ENCODE results near the gene OSBPL2. TPM values are rescaled to one million over a fixed set of nuclear protein-coding genes. Genes with fewer than 3 reads are reported as not detected.

OSBPL2 gene
- total and polyA plus RNA-seq, 10 donors, result 9.2 to 81.7 (median 48.4) TPM

- no peaks in the 10 kb centered on the region for H3K27me3 ChIP-seq (replicated peaks in 1 of 7)
- H3K9me3 ChIP-seq, result no peaks in the 10 kb centered on the region
- intact Hi-C loops (cut with DNase I; ENCODE audit: low total_unique reads), result no loop called here
- 78 to 93% (median 87%) methylated on average over 6 of the region's 6 CpGs for WGBS, 5 donors
- H3K27ac ChIP-seq, result no peak overlapping the region
- peaks cover 9 to 96% (median 70%) of the 10 kb centered on the region in 6 donors for H3K36me3 ChIP-seq
- no peak for DNase-seq
- peaks cover 0 to 24% (median 11%) of the 10 kb centered on the region in 6 donors for H3K4me1 ChIP-seq
- TF ChIP-seq POLR2AphosphoS5 (IDR thresholded peaks at IDR 0.05) (no peak), CTCF (IDR thresholded peaks at IDR 0.05 in 8 of 11, conservative IDR thresholded peaks at IDR 0.05 in 3 of 11) (no peak), POLR2A (IDR thresholded peaks at IDR 0.05) (no peak)
- no peak overlapping the region for H3K4me3 ChIP-seq
These were observed 38.1 kb downstream of the OSBPL2 start for GRCh38 chr20:62276439-62276838.

GRCh38 chr20:62277253-62277652 lies 38.9 kb downstream of the OSBPL2 start:
- intact Hi-C loops (cut with DNase I; ENCODE audit: low total_unique reads), result no loop called here
- peaks cover 6 to 96% (median 70%) of the 10 kb centered on the region in 6 donors for H3K36me3 ChIP-seq
- no peak for TF ChIP-seq POLR2A (IDR thresholded peaks at IDR 0.05)
- TF ChIP-seq CTCF (IDR thresholded peaks at IDR 0.05 in 8 of 11, conservative IDR thresholded peaks at IDR 0.05 in 3 of 11), result no peak
- TF ChIP-seq POLR2AphosphoS5 (IDR thresholded peaks at IDR 0.05), result peak in 1 of 3 donors; percentile 41
- no peak for DNase-seq
- 78 to 83% (median 82%) methylated on average over 13 of the region's 13 CpGs for WGBS, 5 donors
- H3K9me3 ChIP-seq, result no peaks in the 10 kb centered on the region
- H3K4me3 ChIP-seq, result no peak overlapping the region
- no peak overlapping the region for H3K27ac ChIP-seq
- peaks cover 0 to 24% (median 11%) of the 10 kb centered on the region in 6 donors for H3K4me1 ChIP-seq
- no peaks in the 10 kb centered on the region for H3K27me3 ChIP-seq (replicated peaks in 1 of 7)

DNA sequence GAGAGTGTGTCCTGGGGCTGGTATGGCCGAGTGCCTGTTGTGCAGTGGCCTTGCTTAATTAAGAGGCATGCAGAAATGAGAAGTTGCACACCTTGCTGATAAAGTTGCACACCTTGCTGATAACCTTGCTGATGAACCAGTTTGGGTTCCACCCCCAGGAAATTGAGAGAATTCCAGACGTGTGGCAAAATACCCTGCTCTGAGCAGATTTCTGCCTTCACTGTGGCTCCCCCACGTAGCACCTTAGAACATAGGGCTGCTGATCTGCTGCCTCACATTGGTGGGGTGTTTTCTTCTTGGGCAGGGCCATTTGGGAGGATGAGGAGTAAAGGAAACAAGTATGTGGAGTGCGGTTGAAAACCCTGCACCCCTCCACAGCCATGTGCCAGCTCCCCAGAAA lies 42.0 kb downstream of the OSBPL2 start:
- no peaks in the 10 kb centered on the region for H3K27me3 ChIP-seq (replicated peaks in 1 of 7)
- intact Hi-C loops (cut with DNase I; ENCODE audit: low total_unique reads), result no loop called here
- no peak for DNase-seq
- H3K4me1 ChIP-seq, result peaks cover 0 to 23% (median 15%) of the 10 kb centered on the region in 6 donors
- 70 to 93% (median 81%) methylated on average over 4 of the region's 4 CpGs for WGBS, 5 donors
- H3K27ac ChIP-seq, result no peak overlapping the region
- peaks cover 0 to 96% (median 72%) of the 10 kb centered on the region in 6 donors for H3K36me3 ChIP-seq
- no peak overlapping the region for H3K4me3 ChIP-seq
- TF ChIP-seq CTCF (IDR thresholded peaks at IDR 0.05 in 8 of 11, conservative IDR thresholded peaks at IDR 0.05 in 3 of 11) (no peak), POLR2AphosphoS5 (IDR thresholded peaks at IDR 0.05) (no peak)
- H3K9me3 ChIP-seq, result no peaks in the 10 kb centered on the region

DNA sequence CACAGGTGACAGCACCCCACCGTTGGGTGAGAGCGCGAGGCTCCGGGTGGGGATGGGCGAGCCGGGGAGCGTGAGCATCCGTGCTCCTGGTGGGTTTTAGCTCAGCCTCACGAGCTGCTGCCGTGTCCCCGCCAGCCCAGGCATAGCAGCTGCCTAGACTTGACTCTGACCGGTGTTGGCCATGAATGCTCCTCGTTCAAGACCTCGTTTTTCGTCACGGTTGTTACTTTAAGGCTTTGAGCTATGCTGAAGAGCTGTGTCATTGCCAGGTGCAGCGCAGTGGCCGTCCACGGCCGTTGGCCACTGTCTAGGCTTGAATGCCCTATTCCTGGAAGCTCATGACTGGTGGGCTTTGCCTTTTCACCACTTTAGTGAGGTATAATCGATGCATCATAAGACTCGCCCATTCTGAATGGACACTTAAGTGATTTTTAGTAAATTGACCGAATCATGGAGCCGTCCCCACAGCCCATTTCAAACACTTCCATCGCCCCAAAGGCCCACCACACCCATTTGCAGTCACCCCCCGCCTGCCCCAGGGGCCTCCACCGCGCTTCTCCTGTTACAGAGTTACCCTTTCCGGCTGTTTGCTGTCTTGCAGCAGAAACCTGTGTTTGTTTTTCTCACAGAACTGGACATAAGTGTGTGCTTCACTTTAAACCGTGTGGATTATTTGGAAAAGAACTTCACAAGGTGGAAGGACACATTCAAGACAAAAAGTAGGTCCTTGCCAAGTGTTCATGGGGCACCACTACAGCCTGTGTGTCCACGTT lies 43.0 kb downstream of the OSBPL2 start:
- 95 to 98% (median 96%) methylated on average over 30 to 31 of the region's 31 CpGs for WGBS, 5 donors
- intact Hi-C loops (cut with DNase I; ENCODE audit: low total_unique reads), result no loop called here
- DNase-seq, result no peak
- H3K4me1 ChIP-seq, result peaks cover 0 to 28% (median 13%) of the 10 kb centered on the region in 6 donors
- TF ChIP-seq CTCF (IDR thresholded peaks at IDR 0.05 in 8 of 11, conservative IDR thresholded peaks at IDR 0.05 in 3 of 11) (no peak), POLR2AphosphoS5 (IDR thresholded peaks at IDR 0.05) (peak in 1 of 3 donors; percentile 17)
- no peak overlapping the region for H3K27ac ChIP-seq
- no peaks in the 10 kb centered on the region for H3K9me3 ChIP-seq
- H3K27me3 ChIP-seq (replicated peaks in 1 of 7), result no peaks in the 10 kb centered on the region
- peaks cover 0 to 96% (median 78%) of the 10 kb centered on the region in 6 donors for H3K36me3 ChIP-seq
- no peak overlapping the region for H3K4me3 ChIP-seq

Data from spleen (tissue), 11 donors.